T follicular helper cell (primary cell): ENCODE results near the gene ZNF469.

Experiments
- DNase-seq: peaks from one replicate; pipeline ENCODE4 v3.0.0-alpha.2; 2020; ENCODE audit warnings: low read depth

ZNF469 gene

GRCh38 chr16:88428616-88429386 is 46.0 kb downstream of the ZNF469 start:
- DNase-seq, result no peak

- no peak for DNase-seq
These were observed 46.8 kb downstream of the ZNF469 start for GRCh38 chr16:88429387-88430184.

- no peak for DNase-seq
These were observed 47.4 kb downstream of the ZNF469 start for GRCh38 chr16:88430185-88430523.

GRCh38 chr16:88430524-88431446 is 48.0 kb downstream of the ZNF469 start:
- DNase-seq, result no peak

- no peak for DNase-seq
These were observed 48.9 kb downstream of the ZNF469 start for GRCh38 chr16:88431651-88432050.

GRCh38 chr16:88432174-88432573 is 49.4 kb downstream of the ZNF469 start:
- DNase-seq, result no peak
